SJCRH30 (cell line): ENCODE measurements around the gene ADGRD1. TPM values are rescaled to one million over a fixed set of nuclear protein-coding genes. Genes with fewer than 3 reads are reported as not detected.

Experiments
- DNase-seq, 2 experiments: peaks; one replicate each; pipeline ENCODE4 v3.0.0-alpha.2; 2015 to 2020
- H3K27ac ChIP-seq: fragments of 250-450 bp; sonication (Bioruptor Pico); 2 replicates; pipeline ENCODE4 v1.5.1; 2020; ENCODE audit warnings: mild to moderate bottlenecking, moderate library complexity
- H3K27me3 ChIP-seq: fragments of 250-450 bp; sonication (Bioruptor Pico); 2 replicates; pipeline ENCODE4 v1.5.1; 2020; ENCODE audit warnings: mild to moderate bottlenecking, moderate library complexity
- H3K36me3 ChIP-seq: fragments of 250-450 bp; sonication (Bioruptor Pico); 2 replicates; pipeline ENCODE4 v1.5.1; 2020; ENCODE audit warnings: mild to moderate bottlenecking, moderate library complexity
- H3K4me1 ChIP-seq: fragments of 250-450 bp; sonication (Bioruptor Pico); 2 replicates; pipeline ENCODE4 v1.5.1; 2020; ENCODE audit warnings: mild to moderate bottlenecking, moderate library complexity
- H3K4me3 ChIP-seq: fragments of 250-450 bp; sonication (Bioruptor Pico); 2 replicates; pipeline ENCODE4 v1.5.1; 2020; ENCODE audit warnings: mild to moderate bottlenecking, moderate library complexity
- H3K9me3 ChIP-seq: fragments of 250-450 bp; sonication (Bioruptor Pico); replicated peaks from 2 replicates; pipeline ENCODE4 v1.5.1; 2020; ENCODE audit warnings: mild to moderate bottlenecking, moderate library complexity
- total RNA-seq: library from RNA; depleted of rRNA; stranded (reverse); fragments of >200 nt; shearing (Covaris generic); gene quantifications from 2 replicates; pipeline ENCODE4 v1.2.3, GENCODE V29; 2014

Gene ADGRD1
- total RNA-seq, 1 experiment from 2014 or later, result 0.36 TPM

DNA sequence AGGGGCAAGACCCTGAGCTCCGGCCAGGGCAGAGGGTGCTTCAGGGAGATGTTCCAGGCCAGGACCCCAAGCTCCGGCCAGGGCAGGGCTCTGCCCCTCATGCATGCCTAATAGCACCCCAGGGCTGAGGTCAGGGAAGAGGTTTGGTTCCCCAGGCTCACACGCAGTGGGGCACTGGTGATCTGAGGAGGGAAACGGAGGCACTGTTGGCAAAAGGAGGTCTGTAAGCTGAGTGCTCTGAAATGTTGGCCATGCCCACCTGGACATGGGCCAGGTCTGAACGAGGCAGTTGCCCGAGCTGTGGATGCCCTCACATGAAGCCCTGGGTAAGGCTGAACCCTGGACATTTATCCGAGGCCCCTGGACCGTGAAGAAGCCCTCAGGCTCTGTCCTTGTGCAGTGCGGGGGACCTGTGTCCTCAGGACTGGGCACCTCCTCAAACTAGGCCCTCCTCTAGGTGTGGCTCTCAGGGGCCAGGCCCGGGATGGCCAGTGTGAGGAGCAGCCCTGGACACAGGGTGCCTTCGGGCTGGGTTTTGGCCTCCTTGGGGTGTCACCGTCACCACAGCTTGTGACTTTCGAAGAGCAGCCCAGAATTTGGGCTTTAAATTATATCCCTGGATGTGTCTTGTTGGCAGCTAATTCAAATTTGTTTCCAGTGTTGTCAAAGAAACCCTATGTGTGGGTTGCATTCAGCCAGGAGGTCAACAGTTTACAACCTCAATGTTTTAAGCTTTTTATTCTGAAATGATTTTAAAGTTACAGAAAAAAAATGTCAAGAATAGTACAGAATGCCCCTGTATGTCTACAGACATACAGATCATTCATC, 66.8 kb downstream of the ADGRD1 start:
- Histone ChIP-seq H3K36me3 (no peaks in the 10 kb centered on the region), H3K9me3 (no peaks in the 10 kb centered on the region)

DNA sequence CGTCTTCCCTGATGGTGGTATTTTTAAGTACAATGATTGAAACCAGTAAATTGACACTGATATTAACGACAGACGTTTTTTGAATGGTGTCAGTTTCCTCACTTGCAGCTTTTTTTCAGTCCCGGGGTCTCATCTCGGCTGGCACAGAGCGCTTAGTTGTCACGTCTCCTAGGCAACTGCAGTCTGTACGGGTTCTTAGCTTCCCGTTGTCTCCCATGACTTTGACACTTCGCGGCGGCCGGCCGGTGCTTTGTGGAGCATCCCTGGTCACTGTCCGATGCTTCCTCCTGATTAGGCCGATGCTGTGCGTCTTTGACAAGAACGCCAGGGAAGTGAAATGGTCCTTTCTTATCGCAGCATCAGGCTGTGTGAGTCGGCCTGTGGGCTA, 67.4 kb downstream of the ADGRD1 start:
- no peak overlapping the region for H3K4me3 ChIP-seq
- no peaks in the 10 kb centered on the region for H3K4me1 ChIP-seq
- no peaks in the 10 kb centered on the region for H3K36me3 ChIP-seq
- H3K9me3 ChIP-seq, result no peaks in the 10 kb centered on the region
- no peak overlapping the region for H3K27ac ChIP-seq
- H3K27me3 ChIP-seq, result peaks cover 4% of the 10 kb centered on the region
- DNase-seq, result no peak

More for the DNA sequence above, 66.8 kb downstream of the ADGRD1 start:
- no peaks in the 10 kb centered on the region for H3K4me1 ChIP-seq
- H3K4me3 ChIP-seq, result no peak overlapping the region
- H3K27ac ChIP-seq, result no peak overlapping the region
- H3K27me3 ChIP-seq, result peaks cover 4% of the 10 kb centered on the region
- DNase-seq, result no peak

DNA sequence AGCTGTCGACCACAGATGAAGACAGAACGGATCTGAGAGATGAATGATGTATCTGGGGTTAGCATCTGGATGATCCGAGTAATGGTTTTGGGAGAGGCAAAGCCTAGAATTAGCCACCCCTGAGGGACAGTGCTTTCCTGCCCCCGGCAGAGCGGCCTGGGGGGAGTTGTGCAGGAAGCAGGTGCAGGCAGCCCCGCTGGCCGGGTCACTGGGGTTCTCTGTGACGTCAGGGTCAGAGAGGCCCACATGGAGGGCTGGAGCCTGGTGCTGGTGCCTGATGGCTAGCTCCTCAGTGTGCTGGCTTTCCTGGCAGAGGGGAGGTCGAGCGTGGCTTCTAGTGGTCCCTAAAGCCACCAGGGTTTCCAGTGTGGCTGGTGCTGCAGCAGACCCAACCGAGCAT, 70.3 kb downstream of the ADGRD1 start:
- H3K36me3 ChIP-seq, result no peaks in the 10 kb centered on the region
- H3K4me1 ChIP-seq, result no peaks in the 10 kb centered on the region
- no peak overlapping the region for H3K4me3 ChIP-seq
- no peak overlapping the region for H3K27ac ChIP-seq
- DNase-seq, result no peak
- no peaks in the 10 kb centered on the region for H3K9me3 ChIP-seq
- H3K27me3 ChIP-seq, result peaks cover 4% of the 10 kb centered on the region

DNA sequence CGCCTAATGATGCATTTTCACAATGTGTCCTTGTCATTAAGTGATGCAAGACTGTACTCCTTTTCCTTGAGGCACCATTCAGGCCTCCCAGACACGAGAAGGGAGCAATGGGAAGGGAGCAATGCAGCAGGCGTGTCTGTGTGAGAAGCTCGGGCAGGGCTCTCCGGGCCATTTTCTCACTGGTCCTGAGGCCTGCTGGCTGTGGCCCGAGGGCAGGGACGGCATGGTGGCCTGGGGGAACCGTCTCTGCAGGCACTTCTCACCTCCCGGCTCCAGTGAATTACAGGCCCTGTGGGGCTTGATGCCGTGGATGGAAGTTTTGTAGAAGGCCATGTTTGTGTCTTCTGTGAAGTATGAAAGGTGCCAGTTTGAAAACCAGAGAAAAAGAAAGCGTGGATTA, 71.0 kb downstream of the ADGRD1 start:
- Histone ChIP-seq H3K4me1 (no peaks in the 10 kb centered on the region), H3K9me3 (no peaks in the 10 kb centered on the region), H3K36me3 (no peaks in the 10 kb centered on the region)

DNA sequence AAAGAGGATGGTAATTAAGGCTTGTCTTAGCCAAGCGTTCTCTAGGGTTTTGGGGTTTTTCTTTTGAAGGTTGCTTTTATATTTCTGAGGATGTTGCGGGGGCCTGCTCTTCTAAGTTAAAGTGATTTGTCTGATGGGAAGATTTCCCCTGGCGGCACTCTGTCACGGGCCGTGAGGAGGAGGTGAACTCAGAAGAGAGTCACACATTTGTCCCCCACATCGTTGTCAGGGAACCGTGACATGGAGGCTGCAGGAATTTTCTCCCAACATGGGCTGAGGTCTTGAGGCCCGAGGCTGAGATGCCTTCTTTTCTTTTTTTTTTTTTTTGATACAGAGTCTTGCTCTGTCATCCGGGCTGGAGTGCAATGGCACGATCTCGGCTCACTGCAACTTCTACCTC, 71.5 kb downstream of the ADGRD1 start:
- H3K4me1 ChIP-seq, result no peaks in the 10 kb centered on the region
- H3K27ac ChIP-seq, result no peak overlapping the region
- H3K4me3 ChIP-seq, result no peak overlapping the region
- no peak for DNase-seq
- H3K36me3 ChIP-seq, result no peaks in the 10 kb centered on the region
- peaks cover 4% of the 10 kb centered on the region for H3K27me3 ChIP-seq
- no peaks in the 10 kb centered on the region for H3K9me3 ChIP-seq

More for the DNA sequence above, 71.0 kb downstream of the ADGRD1 start:
- Histone ChIP-seq H3K4me3 (no peak overlapping the region), H3K27me3 (peaks cover 4% of the 10 kb centered on the region), H3K27ac (no peak overlapping the region)
- DNase-seq, result no peak

DNA sequence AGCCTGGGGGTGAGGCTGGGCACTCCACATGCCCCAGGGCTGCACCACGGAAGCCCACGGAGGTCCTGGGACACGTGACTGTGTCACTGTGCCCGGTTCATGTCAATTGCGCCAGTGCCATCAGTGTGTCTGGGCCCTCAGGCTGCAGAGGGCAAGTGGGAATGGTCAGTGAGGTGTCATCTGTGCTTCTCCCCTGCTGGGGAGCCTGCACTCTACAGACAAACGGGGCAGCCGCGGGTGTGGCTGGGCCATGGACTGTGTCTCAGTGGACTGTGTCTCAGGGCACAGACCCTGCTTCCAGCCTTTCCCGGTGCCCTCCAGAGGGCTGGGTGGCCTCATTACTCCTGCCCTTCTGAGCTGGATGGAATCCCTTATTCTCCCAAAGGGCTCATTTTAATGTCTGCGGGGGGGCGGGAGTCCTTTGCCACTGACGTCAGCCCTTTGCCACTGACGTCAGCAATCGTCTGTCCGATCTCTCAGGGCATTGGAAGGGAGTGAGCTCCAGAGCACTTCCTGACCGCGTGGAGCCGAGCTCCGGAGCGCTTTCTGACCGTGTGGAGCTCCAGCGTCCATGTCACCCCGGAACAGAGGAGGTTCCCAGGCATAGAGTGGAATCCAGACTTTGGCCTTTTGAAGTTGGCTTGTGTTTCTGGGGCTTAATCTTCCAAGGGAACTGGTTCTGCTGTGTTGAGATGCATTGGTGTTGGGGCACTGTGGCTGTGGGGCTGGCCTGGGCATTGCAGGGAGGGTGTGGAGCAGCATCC, 72.4 kb downstream of the ADGRD1 start:
- no peak for DNase-seq

DNA sequence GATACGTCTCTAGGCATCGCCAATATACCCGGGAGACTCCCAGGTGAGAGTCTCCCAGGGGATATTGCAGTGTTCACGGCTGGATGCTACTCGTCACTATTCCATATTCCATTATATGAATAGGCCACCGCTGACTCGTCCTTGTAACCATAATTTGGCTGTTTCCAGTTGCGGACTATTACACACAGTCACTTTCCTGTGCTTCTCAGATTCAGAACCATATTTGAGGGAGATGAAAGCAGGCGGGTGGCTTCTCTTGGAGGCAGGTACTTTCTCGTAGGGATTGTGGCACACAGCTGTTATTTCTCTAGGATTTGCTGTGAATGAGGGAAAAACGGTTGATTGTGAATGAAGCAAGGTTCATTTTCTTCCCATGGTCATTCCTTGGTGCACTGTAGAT, 73.0 kb downstream of the ADGRD1 start:
- Histone ChIP-seq H3K9me3 (no peaks in the 10 kb centered on the region), H3K4me3 (no peak overlapping the region), H3K27me3 (no peaks in the 10 kb centered on the region; the same call in 1 of the 2 replicates), H3K4me1 (no peaks in the 10 kb centered on the region), H3K27ac (no peak overlapping the region), H3K36me3 (no peaks in the 10 kb centered on the region)
- no peak for DNase-seq

More for the DNA sequence above, 72.4 kb downstream of the ADGRD1 start:
- Histone ChIP-seq H3K27me3 (no peaks in the 10 kb centered on the region; the same call in 1 of the 2 replicates), H3K9me3 (no peaks in the 10 kb centered on the region), H3K27ac (no peak overlapping the region), H3K36me3 (no peaks in the 10 kb centered on the region), H3K4me3 (no peak overlapping the region), H3K4me1 (no peaks in the 10 kb centered on the region)

DNA sequence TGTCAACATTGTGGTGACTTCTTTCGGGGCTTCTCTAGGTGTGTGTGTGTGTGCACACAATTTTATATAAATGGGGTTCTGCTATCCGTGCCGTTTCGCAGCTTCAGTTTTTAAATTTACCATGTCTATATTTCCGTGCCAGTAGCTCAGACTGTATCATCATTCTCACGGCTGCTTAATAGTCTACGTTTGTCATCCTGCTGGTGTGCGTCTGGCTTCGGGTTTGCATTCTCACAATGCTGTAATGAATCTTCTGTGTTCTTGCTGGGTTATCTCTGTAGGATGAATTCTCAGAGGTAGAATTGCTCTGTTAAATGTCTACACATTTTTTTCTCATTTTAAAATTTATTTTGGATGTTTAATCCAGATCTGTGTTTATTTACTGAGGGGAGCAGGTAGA, 73.6 kb downstream of the ADGRD1 start:
- Histone ChIP-seq H3K27me3 (no peaks in the 10 kb centered on the region; the same call in 1 of the 2 replicates), H3K9me3 (no peaks in the 10 kb centered on the region), H3K27ac (no peak overlapping the region), H3K36me3 (no peaks in the 10 kb centered on the region), H3K4me3 (no peak overlapping the region), H3K4me1 (no peaks in the 10 kb centered on the region)
- no peak for DNase-seq

DNA sequence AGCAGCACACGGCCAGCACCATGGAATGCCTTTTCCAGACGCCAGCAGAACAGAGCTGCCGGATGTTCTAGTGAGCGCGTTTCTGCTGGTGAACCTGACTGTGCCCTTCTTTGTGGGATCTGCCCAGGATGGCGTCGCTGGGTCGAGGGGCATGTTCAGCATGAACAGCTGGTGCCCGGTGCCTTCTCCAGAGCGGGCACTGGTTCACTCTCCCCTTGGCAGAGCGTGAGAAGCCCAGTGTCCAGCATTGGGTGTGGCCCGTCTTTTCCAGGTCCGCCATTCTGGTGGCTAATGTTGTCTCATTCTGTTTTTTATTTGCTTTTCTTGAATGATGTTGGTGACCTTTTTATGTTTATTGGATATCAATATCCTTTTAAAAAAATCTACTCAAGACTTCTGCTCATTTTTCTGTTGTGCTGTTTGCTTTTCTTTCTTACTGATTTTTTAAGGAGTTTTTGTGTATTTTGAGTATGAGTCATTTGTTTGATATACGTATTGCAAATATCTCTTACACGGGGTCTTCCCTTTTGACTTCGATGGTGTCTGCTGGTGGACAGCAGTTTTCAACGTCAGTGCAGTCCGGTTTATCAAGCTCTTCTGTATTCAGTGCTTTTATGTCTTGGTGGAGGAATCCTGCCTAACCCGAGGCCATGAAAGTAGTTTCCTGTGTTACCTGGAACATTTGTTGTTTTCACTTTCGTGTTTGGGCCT, 74.3 kb downstream of the ADGRD1 start:
- H3K27ac ChIP-seq, result no peak overlapping the region
- no peak overlapping the region for H3K4me3 ChIP-seq
- H3K36me3 ChIP-seq, result no peaks in the 10 kb centered on the region
- no peaks in the 10 kb centered on the region for H3K27me3 ChIP-seq
- H3K9me3 ChIP-seq, result no peaks in the 10 kb centered on the region
- no peak for DNase-seq
- no peaks in the 10 kb centered on the region for H3K4me1 ChIP-seq

DNA sequence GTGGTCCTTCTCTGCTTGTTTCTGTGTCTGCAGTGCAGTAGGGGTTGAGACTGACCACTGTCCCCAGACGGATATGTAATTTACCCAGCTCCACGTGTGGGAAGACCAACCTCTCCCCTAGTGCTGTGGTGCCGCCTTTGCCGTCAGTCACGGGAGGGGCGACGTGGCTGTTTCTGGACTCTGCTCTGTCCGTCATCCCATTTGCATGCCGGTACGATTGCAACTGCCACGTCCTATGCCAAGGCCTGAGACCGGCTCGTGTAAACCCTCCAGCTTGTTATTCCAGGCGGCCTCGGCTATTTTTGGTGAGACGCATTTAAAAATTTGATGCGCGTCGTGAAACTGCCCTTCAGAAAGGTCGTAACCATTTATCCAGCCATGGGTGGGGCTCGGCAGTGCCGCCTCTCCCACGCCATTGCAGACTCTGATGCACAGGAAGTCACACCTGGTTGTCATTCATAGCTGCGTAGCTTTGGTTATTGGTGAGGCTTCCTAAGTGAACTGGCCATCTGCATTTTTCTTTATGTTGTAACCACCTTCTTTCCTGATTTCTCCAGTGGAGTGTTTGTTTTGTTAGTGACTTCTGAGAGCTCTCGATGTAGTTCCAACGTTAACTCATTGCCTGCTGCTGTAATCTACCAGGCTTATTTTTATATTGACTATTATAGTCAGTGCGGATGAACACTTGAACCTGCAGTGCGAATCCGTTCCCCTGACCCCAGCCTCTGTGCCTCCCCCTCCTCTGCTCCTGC, 75.1 kb downstream of the ADGRD1 start:
- no peaks in the 10 kb centered on the region for H3K27me3 ChIP-seq
- H3K9me3 ChIP-seq, result no peaks in the 10 kb centered on the region
- H3K36me3 ChIP-seq, result no peaks in the 10 kb centered on the region
- no peaks in the 10 kb centered on the region for H3K4me1 ChIP-seq
- H3K4me3 ChIP-seq, result no peak overlapping the region
- DNase-seq, result no peak
- H3K27ac ChIP-seq, result no peak overlapping the region

DNA sequence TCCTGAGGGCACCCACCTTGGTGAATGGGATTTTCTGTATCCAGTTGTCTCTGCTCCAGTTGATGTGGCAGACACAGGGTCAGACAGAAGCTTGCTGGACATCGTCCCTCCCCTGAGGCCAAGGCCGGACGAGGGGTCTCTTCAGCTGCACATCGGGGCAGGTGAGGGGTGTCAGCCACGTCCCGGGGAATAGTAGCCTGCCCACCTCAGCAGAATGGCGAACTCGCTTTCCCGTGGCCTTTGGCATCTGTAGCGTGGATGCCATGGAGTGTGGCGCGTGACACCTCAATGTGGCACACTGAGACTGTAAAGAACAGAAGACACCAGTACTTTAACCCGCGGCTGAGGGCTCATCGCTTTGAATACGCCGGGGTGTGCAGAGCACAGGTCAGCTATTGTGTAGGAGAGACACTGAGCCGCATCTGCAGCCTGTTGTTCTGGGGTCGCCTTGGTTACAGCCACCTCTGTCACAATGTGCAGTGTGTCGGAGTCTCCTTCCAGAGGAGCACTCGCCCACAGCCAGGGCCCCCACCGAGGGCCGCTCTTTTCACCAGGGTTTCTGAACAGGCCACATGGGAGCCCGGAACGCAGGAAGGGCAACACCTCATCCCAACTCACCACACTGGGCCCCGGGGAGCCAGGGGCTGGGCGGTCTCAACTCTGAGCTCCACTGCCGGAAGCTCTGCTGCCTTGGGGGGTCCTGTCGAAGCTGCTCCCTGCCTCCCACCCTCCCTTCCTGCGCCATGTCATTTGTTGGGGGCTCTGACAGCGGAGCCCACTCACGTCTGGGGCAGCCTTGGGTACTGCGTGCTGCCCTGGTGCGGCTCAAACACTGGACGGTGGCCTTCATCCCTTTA, 77.0 kb downstream of the ADGRD1 start:
- Histone ChIP-seq H3K4me3 (no peak overlapping the region), H3K36me3 (no peaks in the 10 kb centered on the region), H3K4me1 (no peaks in the 10 kb centered on the region), H3K27me3 (no peaks in the 10 kb centered on the region), H3K27ac (no peak overlapping the region), H3K9me3 (no peaks in the 10 kb centered on the region)
- no peak for DNase-seq

DNA sequence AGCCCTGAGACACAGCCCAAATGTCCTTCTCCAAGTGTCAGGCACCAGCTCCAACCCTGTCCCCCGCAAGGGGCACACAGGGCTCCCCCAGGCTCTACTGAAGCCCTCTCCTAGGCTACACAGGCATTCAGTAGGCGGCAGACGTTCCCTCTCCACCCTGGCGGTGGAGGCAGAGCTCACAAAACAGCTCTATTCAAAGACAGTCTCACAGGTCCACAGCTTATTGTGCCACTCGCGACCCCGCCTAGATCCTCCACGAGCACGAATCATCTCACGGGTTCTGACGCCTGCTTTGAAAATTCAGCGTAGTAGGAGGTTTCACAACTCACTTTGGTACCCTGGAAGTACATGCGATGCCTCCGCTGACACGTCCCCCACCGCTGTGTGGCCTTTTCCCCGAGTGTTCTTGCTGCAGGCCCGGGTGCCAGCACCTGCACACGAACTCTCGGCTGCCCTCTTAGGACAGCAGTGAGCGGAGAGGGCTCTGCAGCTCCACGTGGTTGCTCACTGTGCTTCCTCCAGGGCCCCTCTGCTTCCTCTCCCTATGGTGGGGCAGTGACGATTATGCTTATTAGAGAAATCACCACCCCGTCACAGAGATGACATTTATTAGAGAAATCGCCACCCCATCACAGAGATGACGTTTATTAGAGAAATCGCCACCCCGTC, 78.5 kb downstream of the ADGRD1 start:
- no peaks in the 10 kb centered on the region for H3K36me3 ChIP-seq
- H3K27me3 ChIP-seq, result no peaks in the 10 kb centered on the region
- no peaks in the 10 kb centered on the region for H3K4me1 ChIP-seq
- H3K9me3 ChIP-seq, result no peaks in the 10 kb centered on the region
- H3K4me3 ChIP-seq, result no peak overlapping the region
- H3K27ac ChIP-seq, result no peak overlapping the region
- no peak for DNase-seq

DNA sequence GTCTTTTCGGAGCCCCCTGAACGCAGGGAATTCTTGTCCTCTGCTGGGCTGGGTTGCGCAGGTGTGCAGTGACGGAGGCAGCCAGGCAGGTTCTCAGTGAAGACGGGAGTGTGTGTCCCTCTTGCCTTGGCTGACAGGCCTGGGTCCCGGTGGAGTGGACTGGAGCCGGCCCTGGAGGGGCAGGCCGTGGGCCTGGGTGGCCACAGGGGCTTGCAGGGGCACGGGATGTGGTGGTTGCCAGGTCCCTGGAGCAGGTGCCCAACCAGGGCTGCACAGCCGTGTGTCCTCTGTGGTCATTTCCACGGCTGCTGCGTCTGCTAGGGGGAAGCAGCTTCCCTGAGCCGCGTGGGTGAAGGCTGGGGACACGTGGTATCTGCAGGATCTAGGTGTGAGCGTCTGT, 79.8 kb downstream of the ADGRD1 start:
- H3K4me1 ChIP-seq, result no peaks in the 10 kb centered on the region
- no peaks in the 10 kb centered on the region for H3K27me3 ChIP-seq
- DNase-seq, result no peak
- H3K9me3 ChIP-seq, result no peaks in the 10 kb centered on the region
- no peak overlapping the region for H3K27ac ChIP-seq
- H3K36me3 ChIP-seq, result no peaks in the 10 kb centered on the region
- H3K4me3 ChIP-seq, result no peak overlapping the region
